Endodermal cell (in vitro differentiated cells): ENCODE data around the gene PODNL1. TPM values are rescaled to one million over a fixed set of nuclear protein-coding genes. Genes with fewer than 3 reads are reported as not detected.
A peak's percentile ranks its signal among the peaks of the same experiment; 100 is the strongest.
"Not testable (repeated sequence)": the region's sequence is repeated elsewhere in the genome, so short reads cannot be mapped to it uniquely, and the experiment has no call there.

Experiments used
- DNase-seq: peaks from one replicate; pipeline ENCODE4 v3.0.0-alpha.2; 2017
- H3K27ac ChIP-seq: 2 replicates; pipeline ENCODE4 v1.5.1; 2013; ENCODE audit warnings: mild to moderate bottlenecking, low read depth, low read length, moderate library complexity
- H3K27me3 ChIP-seq: 2 replicates; pipeline ENCODE4 v1.6.1; 2013; ENCODE audit warnings: mild to moderate bottlenecking, low read length, moderate library complexity; ENCODE audit not compliant: insufficient read depth, control insufficient read depth, poor library complexity, severe bottlenecking
- H3K36me3 ChIP-seq: 2 replicates; pipeline ENCODE4 v1.7.0; 2013; ENCODE audit warnings: mild to moderate bottlenecking, low read length, moderate library complexity; ENCODE audit not compliant: control insufficient read depth, insufficient read depth
- H3K4me1 ChIP-seq: one replicate; pipeline ENCODE4 v1.7.0; 2013; ENCODE audit warnings: low read length; ENCODE audit not compliant: control insufficient read depth, insufficient read depth
- H3K4me3 ChIP-seq: 2 replicates; pipeline ENCODE4 v1.5.1; 2013; ENCODE audit warnings: mild to moderate bottlenecking, low read length, moderate library complexity
- H3K9ac ChIP-seq: 2 replicates; pipeline ENCODE4 v1.6.1; 2013; ENCODE audit warnings: mild to moderate bottlenecking, low read length, moderate library complexity; ENCODE audit not compliant: poor library complexity, severe bottlenecking; ENCODE audit errors: extremely low read depth
- H3K9me3 ChIP-seq: 2 replicates; pipeline ENCODE4 v1.6.1; 2013; ENCODE audit warnings: mild to moderate bottlenecking, low read length, moderate library complexity; ENCODE audit not compliant: control insufficient read depth
- H3K27ac Mint-ChIP-seq: 2 replicates; pipeline ENCODE4 v1.8.0; 2020; ENCODE audit warnings: mixed read lengths
- H3K27me3 Mint-ChIP-seq: 2 replicates; pipeline ENCODE4 v1.8.0; 2021; ENCODE audit warnings: mild to moderate bottlenecking, mixed read lengths; ENCODE audit not compliant: insufficient read depth
- H3K36me3 Mint-ChIP-seq: 2 replicates; pipeline ENCODE4 v1.8.0; 2020; ENCODE audit warnings: low read depth, mixed read lengths
- H3K4me1 Mint-ChIP-seq: 2 replicates; pipeline ENCODE4 v1.8.0; 2020; ENCODE audit warnings: mixed read lengths
- H3K4me3 Mint-ChIP-seq: 2 replicates; pipeline ENCODE4 v1.8.0; 2020; ENCODE audit warnings: mild to moderate bottlenecking, moderate library complexity, mixed read lengths
- H3K9me3 Mint-ChIP-seq: 2 replicates; pipeline ENCODE4 v1.8.0; 2020; ENCODE audit warnings: mild to moderate bottlenecking, mixed read lengths
- CTCF ChIP-seq: fragments of 200-600 bp; sonication (generic); conservative IDR thresholded peaks from 2 replicates; pipeline ENCODE4 v1.5.0; 2021; ENCODE audit warnings: antibody characterized with exemption, mild to moderate bottlenecking
- WGBS, 2 experiments: methylation state at CpG; one replicate each; pipeline versions ENCODE4 v1.1.5 to v1.1.7; 2013; ENCODE audit warnings: missing lambda C conversion rate in 2 of 2, mixed read lengths in 1 of 2; ENCODE audit not compliant: insufficient coverage in 1 of 2, insufficient read length in 1 of 2; 5-methylcytosine and 5-hydroxymethylcytosine counted together
- total RNA-seq, 2 donors: library from RNA; stranded (reverse); fragmentation: NEBNext Ultra II Directional in 1 of 2; extraction: Animal tissue kit (Norgen Biotek cat#: 25700) in 1 of 2; gene quantifications; 2 replicates in 1 of 2; 3 replicates in 1 of 2; pipeline ENCODE4 v1.2.1, GENCODE V29; 2021

PODNL1 gene
- total RNA-seq, 2 donors from 2014 or later = 0.29 TPM; not detected in 1

GRCh38 chr19:13972368-13973155, 34.3 kb upstream of the PODNL1 start:
- DNase-seq = no peak
- no peak overlapping the region for H3K27ac Mint-ChIP-seq
- Histone ChIP-seq H3K4me1 (no peaks in the 10 kb centered on the region), H3K27ac (no peak overlapping the region), H3K4me3 (no peak overlapping the region), H3K9ac (no peak overlapping the region), H3K9me3 (no peaks in the 10 kb centered on the region), H3K27me3 (no peaks in the 10 kb centered on the region), H3K36me3 (peaks cover 34% of the 10 kb centered on the region)
- TF ChIP-seq CTCF = no peak
- H3K9me3 Mint-ChIP-seq = no peaks in the 10 kb centered on the region
- H3K36me3 Mint-ChIP-seq = peaks cover 64% of the 10 kb centered on the region
- H3K27me3 Mint-ChIP-seq = no peaks in the 10 kb centered on the region
- H3K4me3 Mint-ChIP-seq = no peak overlapping the region
- WGBS, 2 experiments = 96% methylated on average over 20 to 37 of the region's 37 CpGs
- H3K4me1 Mint-ChIP-seq = peaks cover 7% of the 10 kb centered on the region

- not testable (repeated sequence) for H3K9me3 Mint-ChIP-seq, H3K27me3 ChIP-seq, H3K27ac ChIP-seq, DNase-seq, H3K4me1 Mint-ChIP-seq, H3K4me3 ChIP-seq, H3K27ac Mint-ChIP-seq, H3K27me3 Mint-ChIP-seq, H3K9me3 ChIP-seq, H3K4me3 Mint-ChIP-seq, H3K4me1 ChIP-seq, H3K9ac ChIP-seq
- WGBS, 2 experiments = 96 to 97% methylated on average over 11 to 14 of the region's 15 CpGs
- peaks cover 69% of the 10 kb centered on the region for H3K36me3 Mint-ChIP-seq
- H3K36me3 ChIP-seq = peaks cover 40% of the 10 kb centered on the region
These were observed 33.7 kb upstream of the PODNL1 start for GRCh38 chr19:13971868-13972267.

DNA sequence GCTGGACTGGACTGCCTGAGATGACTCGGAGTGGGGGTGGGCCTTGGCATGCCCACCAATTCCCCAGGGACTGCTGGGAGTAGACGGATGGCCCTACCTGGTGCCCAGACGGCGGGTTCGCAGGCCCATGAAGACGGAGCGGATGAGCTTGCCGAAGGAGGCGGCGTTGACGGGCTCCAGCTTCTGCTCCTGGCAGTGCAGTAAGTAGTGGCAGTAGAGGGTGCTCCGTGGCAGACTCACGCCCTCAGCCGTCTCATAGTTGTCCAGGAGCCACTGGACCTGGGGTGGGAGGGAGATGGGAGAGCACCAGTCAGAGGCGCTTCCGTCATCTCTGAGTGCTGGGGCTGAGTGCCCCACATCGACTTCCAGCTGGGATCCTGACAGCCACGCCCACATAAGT, 31.7 kb upstream of the PODNL1 start:
- Mint-ChIP-seq H3K27me3 (peaks cover 2% of the 10 kb centered on the region), H3K9me3 (no peaks in the 10 kb centered on the region), H3K4me1 (peaks cover 7% of the 10 kb centered on the region), H3K4me3 (no peak overlapping the region), H3K36me3 (peaks cover 55% of the 10 kb centered on the region), H3K27ac (no peak overlapping the region)
- no peak for TF ChIP-seq CTCF
- Histone ChIP-seq H3K4me1 (no peaks in the 10 kb centered on the region), H3K27ac (no peak overlapping the region), H3K9ac (no peak overlapping the region), H3K36me3 (peaks cover 44% of the 10 kb centered on the region), H3K9me3 (no peaks in the 10 kb centered on the region), H3K27me3 (no peaks in the 10 kb centered on the region), H3K4me3 (no peak overlapping the region)
- peak; percentile 61 for DNase-seq
- WGBS, 2 experiments = 89 to 93% methylated on average over 7 to 18 of the region's 18 CpGs
